Mesendoderm (in vitro differentiated cells): ENCODE data around the gene UQCR11. TPM values are rescaled to one million over a fixed set of nuclear protein-coding genes. Genes with fewer than 3 reads are reported as not detected.

Experiments used
- DNase-seq: peaks from one replicate; pipeline ENCODE4 v3.0.0; 2013
- H2AK5ac ChIP-seq: 2 replicates; pipeline ENCODE4 v1.6.1; 2013; ENCODE audit warnings: low read length, inconsistent platforms
- H2BK120ac ChIP-seq: 2 replicates; pipeline ENCODE4 v1.6.1; 2013; ENCODE audit warnings: low read depth, mild to moderate bottlenecking, low read length, moderate library complexity, mixed read lengths
- H2BK15ac ChIP-seq: replicated peaks from 2 replicates; pipeline ENCODE4 v1.6.1; 2013; ENCODE audit warnings: low read depth, mild to moderate bottlenecking, moderate library complexity
- H2BK5ac ChIP-seq: 2 replicates; pipeline ENCODE4 v1.6.1; 2013; ENCODE audit warnings: low read length, inconsistent platforms
- H3K18ac ChIP-seq: 2 replicates; pipeline ENCODE4 v1.6.1; 2013; ENCODE audit warnings: mild to moderate bottlenecking, low read length, mixed read lengths
- H3K23ac ChIP-seq: one replicate; pipeline ENCODE4 v1.6.1; 2013; ENCODE audit warnings: low read length
- H3K27ac ChIP-seq: 2 replicates; pipeline ENCODE4 v1.5.1; 2013; ENCODE audit warnings: low read depth, mild to moderate bottlenecking, inconsistent platforms, low read length, moderate library complexity
- H3K27me3 ChIP-seq: 2 replicates; pipeline ENCODE4 v1.6.1; 2013; ENCODE audit warnings: low read length, control low read depth, mild to moderate bottlenecking, inconsistent platforms; ENCODE audit not compliant: insufficient read depth, poor library complexity
- H3K36me3 ChIP-seq: 2 replicates; pipeline ENCODE4 v1.6.1; 2013; ENCODE audit warnings: low read length, inconsistent platforms; ENCODE audit not compliant: control insufficient read depth, insufficient read depth
- H3K4ac ChIP-seq: one replicate; pipeline ENCODE4 v1.6.1; 2013; ENCODE audit warnings: low read depth, mild to moderate bottlenecking, low read length, moderate library complexity
- H3K4me1 ChIP-seq: 2 replicates; pipeline ENCODE4 v1.6.1; 2013; ENCODE audit warnings: low read depth, low read length, inconsistent platforms; ENCODE audit not compliant: control insufficient read depth
- H3K4me2 ChIP-seq: 2 replicates; pipeline ENCODE4 v1.6.1; 2013; ENCODE audit warnings: low read length
- H3K4me3 ChIP-seq: 2 replicates; pipeline ENCODE4 v1.5.1; 2013; ENCODE audit warnings: mild to moderate bottlenecking, low read length
- H3K56ac ChIP-seq: one replicate; pipeline ENCODE4 v1.6.1; 2013; ENCODE audit warnings: low read length
- H3K79me1 ChIP-seq: 2 replicates; pipeline ENCODE4 v1.6.1; 2013; ENCODE audit warnings: low read length, inconsistent platforms
- H3K79me2 ChIP-seq: 2 replicates; pipeline ENCODE4 v1.6.1; 2013; ENCODE audit warnings: mild to moderate bottlenecking, low read length; ENCODE audit not compliant: control insufficient read depth, insufficient read depth
- H3K9ac ChIP-seq: 2 replicates; pipeline ENCODE4 v1.6.1; 2013; ENCODE audit warnings: low read length, inconsistent platforms
- H4K5ac ChIP-seq: one replicate; pipeline ENCODE4 v1.6.1; 2013; ENCODE audit warnings: low read length
- H4K8ac ChIP-seq: one replicate; pipeline ENCODE4 v1.6.1; 2013; ENCODE audit warnings: low read depth, mild to moderate bottlenecking, control low read depth, low read length, moderate library complexity
- WGBS: extraction: QIAGEN DNeasy Blood & Tissue Kit; methylation state at CpG from one replicate; pipeline ENCODE4 v1.1.7; 2013; ENCODE audit warnings: low lambda C conversion rate, missing lambda C conversion rate; ENCODE audit not compliant: insufficient coverage; ENCODE audit errors: extremely low coverage; 5-methylcytosine and 5-hydroxymethylcytosine counted together
- polyA plus RNA-seq, 2 experiments: library from polyadenylated mRNA; stranded (reverse); fragments of 200-250 nt; gene quantifications; one replicate each; pipeline ENCODE4 v1.2.3, GENCODE V29; 2013

UQCR11 gene
- 102 TPM for polyA plus RNA-seq (2013, experiment 1 of 2)
- polyA plus RNA-seq (2013, experiment 2 of 2), result 103 TPM

- peak; percentile 98 for DNase-seq
- H2AK5ac ChIP-seq, result no peak within 1 kb of the TSS
- WGBS, result no CpG with 5 or more reads among the region's 79 CpGs
- no peak within 1 kb of the TSS for H2BK120ac ChIP-seq
- H3K18ac ChIP-seq, result peak within 1 kb of the TSS; percentile 33
- peak within 1 kb of the TSS; percentile 75 for H3K27ac ChIP-seq
- peaks cover 27% of the 10 kb centered on the region for H3K79me2 ChIP-seq
- H3K4ac ChIP-seq, result peak within 1 kb of the TSS; percentile 73
- no peaks in the 10 kb centered on the region for H3K4me1 ChIP-seq
- peak within 1 kb of the TSS; percentile 69 for H2BK5ac ChIP-seq
- peaks cover 10% of the 10 kb centered on the region for H3K79me1 ChIP-seq
- peak within 1 kb of the TSS; percentile 89 for H3K23ac ChIP-seq
- H3K9ac ChIP-seq, result peak within 1 kb of the TSS; percentile 95
- peaks cover 3% of the 10 kb centered on the region for H3K36me3 ChIP-seq
- H3K56ac ChIP-seq, result peak within 1 kb of the TSS; percentile 95
- H3K4me2 ChIP-seq, result peak within 1 kb of the TSS; percentile 82
- H4K5ac ChIP-seq, result no peak within 1 kb of the TSS
- H3K4me3 ChIP-seq, result peak within 1 kb of the TSS; percentile 90
- H2BK15ac ChIP-seq, result no peak within 1 kb of the TSS
- peak within 1 kb of the TSS; percentile 0 for H4K8ac ChIP-seq
- no peaks in the 10 kb centered on the region for H3K27me3 ChIP-seq
Measured at GRCh38 chr19:1605236-1606137, at the start of gene UQCR11. UQCR11 (minus strand) TSS chr19:1605462; CDS start chr19:1605409, 53 bp downstream.

GRCh38 chr19:1654178-1654792 is 49.0 kb upstream of the UQCR11 start:
- DNase-seq, result no peak
- H4K8ac ChIP-seq, result no peak overlapping the region
- H3K79me1 ChIP-seq, result peaks cover 6% of the 10 kb centered on the region
- H3K18ac ChIP-seq, result no peak overlapping the region
- no peak overlapping the region for H2BK5ac ChIP-seq
- H2AK5ac ChIP-seq, result no peak overlapping the region
- no peak overlapping the region for H3K27ac ChIP-seq
- no peak overlapping the region for H3K9ac ChIP-seq
- no peak overlapping the region for H3K4me3 ChIP-seq
- peaks cover 2% of the 10 kb centered on the region for H3K4me1 ChIP-seq
- H3K79me2 ChIP-seq, result peaks cover 24% of the 10 kb centered on the region
- H3K23ac ChIP-seq, result no peak overlapping the region
- no peak overlapping the region for H3K4me2 ChIP-seq
- no peak overlapping the region for H3K4ac ChIP-seq
- H4K5ac ChIP-seq, result no peak overlapping the region
- H2BK15ac ChIP-seq, result no peak overlapping the region
- no peaks in the 10 kb centered on the region for H3K27me3 ChIP-seq
- WGBS, result no CpG with 5 or more reads among the region's 18 CpGs
- H3K36me3 ChIP-seq, result peaks cover 4% of the 10 kb centered on the region
- no peak overlapping the region for H3K56ac ChIP-seq
- no peak overlapping the region for H2BK120ac ChIP-seq

GRCh38 chr19:1653300-1653628 is 48.0 kb upstream of the UQCR11 start:
- Histone ChIP-seq H3K4me2 (peak overlapping the region; percentile 51), H3K27ac (no peak overlapping the region)

GRCh38 chr19:1652471-1653299 is 47.4 kb upstream of the UQCR11 start, which contains the start of gene TCF3:
TCF3 (minus strand) TSS chr19:1652615; CDS start chr19:1650248, 2,367 bp downstream.
- Histone ChIP-seq H2BK15ac (no peak within 1 kb of the TSS), H4K5ac (no peak within 1 kb of the TSS), H3K9ac (peak within 1 kb of the TSS; percentile 94), H3K18ac (peak within 1 kb of the TSS; percentile 99), H3K4me1 (peaks cover 2% of the 10 kb centered on the region), H3K79me2 (peaks cover 38% of the 10 kb centered on the region), H2BK120ac (peak within 1 kb of the TSS; percentile 95), H3K79me1 (peaks cover 11% of the 10 kb centered on the region), H3K36me3 (peaks cover 11% of the 10 kb centered on the region), H3K4me2 (peak within 1 kb of the TSS; percentile 83), H3K27me3 (no peaks in the 10 kb centered on the region), H2BK5ac (peak within 1 kb of the TSS; percentile 100), H3K56ac (peak within 1 kb of the TSS; percentile 99), H3K27ac (peak within 1 kb of the TSS; percentile 91), H3K23ac (no peak within 1 kb of the TSS), H3K4ac (peak within 1 kb of the TSS; percentile 100), H3K4me3 (peak within 1 kb of the TSS; percentile 87), H2AK5ac (no peak within 1 kb of the TSS), H4K8ac (peak within 1 kb of the TSS; percentile 94)
- DNase-seq, result peak; percentile 99
- whole genome bisulfite sequencing, result no CpG with 5 or more reads among the region's 107 CpGs

More at GRCh38 chr19:1653300-1653628, 48.0 kb upstream of the UQCR11 start:
- peaks cover 2% of the 10 kb centered on the region for H3K4me1 ChIP-seq
- peak overlapping the region; percentile 80 for H3K56ac ChIP-seq
- no peak overlapping the region for H3K4ac ChIP-seq
- H3K18ac ChIP-seq, result peak overlapping the region; percentile 81
- H3K36me3 ChIP-seq, result peaks cover 11% of the 10 kb centered on the region
- no peak overlapping the region for H4K5ac ChIP-seq
- H3K79me1 ChIP-seq, result peaks cover 11% of the 10 kb centered on the region
- no peaks in the 10 kb centered on the region for H3K27me3 ChIP-seq
- H3K23ac ChIP-seq, result no peak overlapping the region
- no peak overlapping the region for H4K8ac ChIP-seq
- H3K79me2 ChIP-seq, result peaks cover 33% of the 10 kb centered on the region
- no peak overlapping the region for H2BK15ac ChIP-seq
- H2BK120ac ChIP-seq, result no peak overlapping the region
- H2BK5ac ChIP-seq, result no peak overlapping the region
- H3K9ac ChIP-seq, result peak overlapping the region; percentile 66
- no peak for DNase-seq
- H2AK5ac ChIP-seq, result no peak overlapping the region
- WGBS, result no CpG with 5 or more reads among the region's 18 CpGs
- H3K4me3 ChIP-seq, result peak overlapping the region; percentile 24

- H3K4me3 ChIP-seq, result peak overlapping the region; percentile 87
- WGBS, result no CpG with 5 or more reads among the region's 101 CpGs
- peak overlapping the region; percentile 96 for H3K18ac ChIP-seq
- peak; percentile 47 for DNase-seq
- no peak overlapping the region for H4K5ac ChIP-seq
- H3K56ac ChIP-seq, result peak overlapping the region; percentile 94
- peak overlapping the region; percentile 72 for H3K27ac ChIP-seq
- peaks cover 13% of the 10 kb centered on the region for H3K79me1 ChIP-seq
- no peak overlapping the region for H3K23ac ChIP-seq
- H3K79me2 ChIP-seq, result peaks cover 41% of the 10 kb centered on the region
- peak overlapping the region; percentile 86 for H2BK120ac ChIP-seq
- H4K8ac ChIP-seq, result peak overlapping the region; percentile 94
- no peak overlapping the region for H2BK15ac ChIP-seq
- H2AK5ac ChIP-seq, result no peak overlapping the region
- H3K4ac ChIP-seq, result peak overlapping the region; percentile 100
- H3K36me3 ChIP-seq, result peaks cover 14% of the 10 kb centered on the region
- H3K27me3 ChIP-seq, result no peaks in the 10 kb centered on the region
- peaks cover 2% of the 10 kb centered on the region for H3K4me1 ChIP-seq
- peak overlapping the region; percentile 93 for H3K9ac ChIP-seq
- H2BK5ac ChIP-seq, result no peak overlapping the region
- peak overlapping the region; percentile 83 for H3K4me2 ChIP-seq
Measured at GRCh38 chr19:1651568-1652291, 46.5 kb upstream of the UQCR11 start.
